NB4 (cell line): Measurements from ENCODE around the gene ECD.

Experiments used
- DNase-seq: peaks from one replicate; pipeline ENCODE4 v3.0.0; 2010; ENCODE audit warnings: low read depth
- H3K4me3 ChIP-seq: one replicate; pipeline ENCODE4 v1.5.1; 2011; ENCODE audit warnings: mild to moderate bottlenecking, low read depth, low read length, moderate library complexity
- MYC ChIP-seq: IDR thresholded peaks from 2 replicates; pipeline ENCODE4 v1.6.1; 2011; ENCODE audit warnings: low read depth, low read length
- POLR2A ChIP-seq: IDR thresholded peaks from 2 replicates; pipeline ENCODE4 v1.6.1; 2011; ENCODE audit warnings: mild to moderate bottlenecking; ENCODE audit not compliant: insufficient read length; ENCODE audit errors: extremely low read depth
- TF ChIP-seq, protein P1 (sequence below): IDR thresholded peaks from one replicate; pipeline ENCODE4 v1.5.1; 2012; ENCODE audit warnings: low read depth, low read length
- TF ChIP-seq, protein P2 (sequence below): IDR thresholded peaks from 2 replicates; pipeline ENCODE4 v1.6.1; 2011; ENCODE audit warnings: low read depth, low read length

ECD gene

DNA sequence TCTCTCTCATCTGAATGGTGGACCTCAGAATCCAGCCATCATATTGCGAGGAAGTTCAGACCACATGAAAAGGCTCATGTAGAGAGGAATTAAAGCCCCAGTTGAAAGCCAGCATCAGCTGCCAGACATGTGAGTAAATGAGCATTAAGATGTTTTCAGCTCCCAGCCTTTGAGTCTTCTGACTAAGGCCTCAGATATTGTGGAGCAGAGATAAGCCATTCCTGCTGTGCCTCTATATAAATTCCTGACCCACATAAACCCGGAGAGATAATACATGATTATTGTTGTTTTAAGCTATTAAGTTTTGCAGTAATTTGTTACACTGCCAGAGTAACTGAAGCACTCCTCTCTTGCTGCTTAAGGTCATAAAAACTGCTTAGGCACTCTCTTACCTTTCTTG is 14.8 kb upstream of the ECD start:
- no peak overlapping the region for H3K4me3 ChIP-seq
- no peak for TF ChIP-seq POLR2A
- TF ChIP-seq, protein P1, sequence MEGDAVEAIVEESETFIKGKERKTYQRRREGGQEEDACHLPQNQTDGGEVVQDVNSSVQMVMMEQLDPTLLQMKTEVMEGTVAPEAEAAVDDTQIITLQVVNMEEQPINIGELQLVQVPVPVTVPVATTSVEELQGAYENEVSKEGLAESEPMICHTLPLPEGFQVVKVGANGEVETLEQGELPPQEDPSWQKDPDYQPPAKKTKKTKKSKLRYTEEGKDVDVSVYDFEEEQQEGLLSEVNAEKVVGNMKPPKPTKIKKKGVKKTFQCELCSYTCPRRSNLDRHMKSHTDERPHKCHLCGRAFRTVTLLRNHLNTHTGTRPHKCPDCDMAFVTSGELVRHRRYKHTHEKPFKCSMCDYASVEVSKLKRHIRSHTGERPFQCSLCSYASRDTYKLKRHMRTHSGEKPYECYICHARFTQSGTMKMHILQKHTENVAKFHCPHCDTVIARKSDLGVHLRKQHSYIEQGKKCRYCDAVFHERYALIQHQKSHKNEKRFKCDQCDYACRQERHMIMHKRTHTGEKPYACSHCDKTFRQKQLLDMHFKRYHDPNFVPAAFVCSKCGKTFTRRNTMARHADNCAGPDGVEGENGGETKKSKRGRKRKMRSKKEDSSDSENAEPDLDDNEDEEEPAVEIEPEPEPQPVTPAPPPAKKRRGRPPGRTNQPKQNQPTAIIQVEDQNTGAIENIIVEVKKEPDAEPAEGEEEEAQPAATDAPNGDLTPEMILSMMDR = no peak
- no peak for TF ChIP-seq MYC
- TF ChIP-seq, protein P2, sequence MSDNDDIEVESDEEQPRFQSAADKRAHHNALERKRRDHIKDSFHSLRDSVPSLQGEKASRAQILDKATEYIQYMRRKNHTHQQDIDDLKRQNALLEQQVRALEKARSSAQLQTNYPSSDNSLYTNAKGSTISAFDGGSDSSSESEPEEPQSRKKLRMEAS = no peak
- no peak for DNase-seq

DNA sequence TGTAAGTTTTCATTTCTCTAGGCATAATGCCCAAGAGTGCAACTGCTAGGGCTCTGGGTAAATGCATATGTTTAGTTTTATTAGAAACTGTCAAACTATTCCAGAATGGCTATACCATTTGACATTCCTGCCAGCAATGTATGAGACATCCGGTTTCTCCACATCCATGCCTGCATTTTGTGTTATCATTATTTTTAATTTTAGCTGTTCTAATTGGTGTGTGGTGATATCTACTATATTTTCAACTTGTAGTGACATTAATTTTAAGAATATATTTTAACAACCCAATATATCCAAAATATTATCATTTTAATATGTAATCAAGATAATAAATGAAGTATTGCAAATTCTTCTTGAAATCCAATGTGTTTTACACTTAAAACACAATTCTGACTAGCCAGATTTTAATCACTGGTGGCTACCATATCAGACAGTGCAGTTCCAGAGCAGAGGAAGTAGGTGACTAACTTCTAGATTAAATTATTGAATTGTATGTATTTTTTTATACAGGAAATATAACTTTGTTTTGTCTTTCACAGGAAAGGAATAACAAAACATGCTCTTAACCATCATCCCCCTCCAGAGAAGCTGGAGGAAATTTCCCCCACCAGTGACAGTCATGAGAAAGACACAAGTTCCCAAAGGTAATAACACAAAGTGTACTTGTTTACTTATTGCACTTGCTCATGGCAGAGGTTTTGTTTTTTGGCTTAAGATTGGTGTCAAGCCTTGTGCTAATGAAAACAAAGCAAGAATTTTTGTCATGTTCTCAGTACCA is 6.5 kb upstream of the ECD start:
- TF ChIP-seq, protein P2 = no peak
- TF ChIP-seq POLR2A = no peak
- TF ChIP-seq, protein P1 = no peak
- TF ChIP-seq MYC = no peak
- no peak for DNase-seq
- H3K4me3 ChIP-seq = no peak overlapping the region

DNA sequence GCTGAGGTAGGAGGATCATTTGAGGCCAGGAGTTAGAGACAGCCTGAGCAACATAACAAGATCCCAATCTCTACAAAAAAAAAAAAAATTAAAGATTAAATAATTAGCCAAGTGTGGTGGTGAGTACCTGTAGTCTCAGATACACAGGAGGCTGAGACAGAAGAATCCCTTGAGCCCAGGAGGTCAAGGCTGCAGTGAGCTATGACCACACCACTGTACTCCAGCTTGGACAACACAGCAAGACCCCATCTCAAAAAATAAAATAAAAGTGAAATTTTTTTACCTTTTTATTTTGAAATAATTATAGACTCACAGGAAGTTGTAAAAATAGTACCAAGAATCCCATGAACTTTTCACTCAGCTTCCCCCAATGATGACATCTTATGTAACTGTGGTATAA is 5.1 kb upstream of the ECD start:
- no peak for TF ChIP-seq POLR2A
- TF ChIP-seq, protein P2 = no peak
- no peak for TF ChIP-seq MYC
- TF ChIP-seq, protein P1 = no peak
- no peak for DNase-seq

DNA sequence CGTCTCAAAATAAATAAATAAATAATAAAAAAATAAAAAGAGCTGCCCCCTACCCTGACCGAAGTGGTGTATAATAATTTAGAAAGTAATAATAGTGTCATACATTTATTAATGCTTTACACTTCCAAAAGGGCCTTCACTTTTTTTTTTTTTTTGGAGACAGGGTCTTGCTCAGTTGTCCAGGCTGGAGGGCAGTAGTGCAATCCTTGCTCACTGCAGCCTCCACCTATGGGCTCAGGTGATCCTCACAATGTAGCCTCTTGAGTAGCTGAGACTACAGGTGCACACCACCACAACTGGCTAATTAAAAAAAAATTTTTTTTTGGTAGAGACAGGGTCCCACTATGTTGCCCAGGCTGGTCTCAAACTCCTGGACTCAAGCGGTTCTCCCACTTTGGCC is 1.5 kb upstream of the ECD start:
- TF ChIP-seq, protein P1 = no peak
- DNase-seq = no peak
- H3K4me3 ChIP-seq = no peak overlapping the region

More for the DNA sequence above, 5.1 kb upstream of the ECD start:
- H3K4me3 ChIP-seq = no peak overlapping the region

DNA sequence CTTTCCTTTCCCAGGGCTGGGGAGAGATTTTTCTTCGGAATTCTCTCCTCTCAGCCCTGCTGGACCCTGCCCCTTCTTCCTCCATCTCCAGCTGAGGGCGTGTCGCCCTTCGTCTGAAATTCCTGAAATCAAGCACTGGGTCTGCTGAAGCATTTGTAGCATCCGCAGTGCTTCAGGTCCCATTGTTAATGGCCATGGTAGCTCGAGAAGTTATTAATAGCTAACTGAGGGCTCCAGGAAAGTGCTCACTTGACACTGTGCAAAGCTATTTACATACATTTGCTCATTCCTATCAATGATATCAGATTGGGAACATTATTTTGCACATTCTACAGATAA is 626 bp upstream of the ECD start:
- no peak for DNase-seq
- peak overlapping the region; percentile 93 for H3K4me3 ChIP-seq
- no peak; the same call in 1 of the 2 replicates for TF ChIP-seq MYC
- TF ChIP-seq, protein P1 = no peak
- TF ChIP-seq POLR2A = no peak
- TF ChIP-seq, protein P2 = no peak

DNA sequence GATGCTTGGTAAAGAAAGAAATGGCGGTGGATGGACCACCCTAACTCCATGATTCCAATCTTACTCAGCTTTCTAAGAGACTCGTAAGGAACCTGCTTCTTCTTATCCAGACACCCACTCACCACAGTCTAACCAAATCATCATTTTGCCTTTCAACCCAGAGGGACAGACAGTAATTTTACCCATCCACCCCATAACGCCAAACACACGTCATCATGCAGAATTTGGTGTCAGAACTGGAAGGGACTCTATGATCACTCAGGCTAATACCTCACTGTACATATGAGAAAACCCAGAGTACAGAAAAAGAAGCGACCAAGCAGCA is 388 bp downstream of the ECD start:
- peak overlapping the region; percentile 93 for H3K4me3 ChIP-seq
- TF ChIP-seq POLR2A = no peak
- TF ChIP-seq, protein P2 = no peak
- no peak for TF ChIP-seq MYC
- TF ChIP-seq, protein P1 = no peak
- no peak for DNase-seq
